Fibroblast of upper back skin (primary cell): Measurements from ENCODE around the gene BCL3.

Experiments used
- DNase-seq: peaks from one replicate; pipeline ENCODE4 v3.0.0-alpha.2; 2013

The BCL3 gene

GRCh38 chr19:44799627-44800346, 51.3 kb downstream of the BCL3 start:
- no peak for DNase-seq

GRCh38 chr19:44800461-44800860, 52.0 kb downstream of the BCL3 start:
- DNase-seq, result peak; percentile 71

DNA sequence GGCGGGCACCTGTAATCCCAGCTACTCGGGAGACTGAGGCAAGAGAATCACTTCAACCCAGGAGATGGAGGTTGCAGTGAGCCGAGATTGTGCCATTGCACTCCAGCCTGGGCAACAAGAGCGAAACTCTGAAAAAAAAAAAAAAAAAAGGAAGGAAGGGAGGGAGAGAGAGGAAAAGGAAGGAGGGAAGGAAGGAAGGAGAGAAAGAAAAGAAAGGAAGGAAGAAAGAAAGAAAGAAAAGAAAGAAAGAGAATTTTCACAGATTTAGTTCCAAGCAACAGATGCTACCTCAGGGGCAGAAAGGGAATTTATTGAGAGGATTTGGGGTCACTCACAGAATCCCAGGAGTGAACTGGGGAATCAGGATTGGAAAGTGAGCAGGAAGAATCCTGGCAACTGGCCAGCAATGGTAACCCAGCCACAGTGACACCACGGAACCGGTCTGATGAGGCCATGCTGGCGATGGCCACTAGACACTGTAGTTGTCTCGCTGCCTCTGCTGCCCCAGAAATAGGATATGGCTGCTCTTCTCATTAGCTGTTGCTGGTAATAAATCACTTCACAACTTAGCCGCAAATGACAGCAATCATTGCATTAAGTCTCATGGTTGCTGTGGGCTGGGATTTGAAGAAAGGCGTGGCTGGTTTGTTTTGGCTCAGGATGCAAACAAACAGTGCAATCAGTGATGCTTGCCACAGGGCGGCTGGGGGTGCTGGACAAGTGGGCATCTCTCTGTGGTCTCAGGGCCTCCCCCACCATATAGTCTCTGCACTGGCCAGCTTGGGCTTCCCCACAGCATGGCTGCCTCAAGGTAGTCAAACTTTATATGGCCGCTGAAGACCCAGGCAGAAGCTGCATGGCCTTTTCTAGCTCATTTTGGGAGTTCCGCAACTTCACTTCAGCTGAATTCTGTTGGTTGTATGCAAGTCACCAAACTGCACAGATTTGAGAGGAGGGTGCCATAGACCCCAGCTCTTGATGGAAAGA, 55.2 kb downstream of the BCL3 start:
- DNase-seq, result no peak

DNA sequence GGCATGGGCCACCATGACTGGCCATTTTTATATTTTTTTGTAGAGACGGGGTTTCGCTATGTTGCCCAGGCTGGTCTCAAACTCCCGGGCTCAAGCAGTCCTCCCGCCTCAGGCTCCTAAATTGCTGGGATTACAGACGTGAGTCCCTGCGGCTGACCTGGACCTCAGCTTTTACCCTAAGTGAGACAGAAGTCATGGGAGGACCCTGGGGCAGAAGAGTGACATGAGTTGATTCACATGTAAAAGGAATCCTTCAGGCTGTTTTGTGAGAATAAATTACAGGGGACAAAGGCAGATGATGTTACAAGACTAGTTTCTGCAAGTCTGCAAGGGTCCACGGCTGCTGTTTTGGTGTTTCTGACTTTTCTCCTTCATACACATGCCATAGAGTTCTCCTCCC, 57.8 kb downstream of the BCL3 start:
- no peak for DNase-seq

DNA sequence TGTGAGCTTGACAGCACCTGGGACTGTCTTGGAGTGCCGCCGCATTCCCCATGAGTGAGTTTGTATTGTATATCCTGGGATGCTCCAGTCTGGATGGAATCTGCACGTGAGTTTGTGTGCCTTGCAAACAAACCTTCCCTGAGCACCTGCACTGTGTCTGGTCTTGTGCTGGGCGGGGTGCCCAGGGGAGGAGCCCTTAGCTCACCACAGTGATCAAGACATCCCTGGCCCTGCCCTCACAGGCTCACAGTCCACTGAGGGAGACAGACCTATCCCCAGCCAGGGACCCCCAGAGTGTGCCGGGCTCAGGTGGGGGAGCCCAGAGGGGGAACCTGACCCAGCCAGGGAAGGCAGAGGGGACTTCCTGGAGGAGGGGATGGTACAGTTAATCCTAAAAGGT, 58.7 kb downstream of the BCL3 start:
- DNase-seq, result no peak

- DNase-seq, result peak; percentile 60
Measured at GRCh38 chr19:44807652-44808462, 59.3 kb downstream of the BCL3 start.

GRCh38 chr19:44808463-44809371, 60.2 kb downstream of the BCL3 start, which contains the start of gene BCAM:
Gene BCAM (plus strand): TSS chr19:44809103. CDS start chr19:44809125, 22 bp downstream.
- DNase-seq, result peak; percentile 74
